ENCODE measurements around the gene ARHGAP10. TPM values are rescaled to one million over a fixed set of nuclear protein-coding genes. Genes with fewer than 3 reads are reported as not detected.

ARHGAP10 gene
- total RNA-seq, 4 donors from 2014 or later = 131 to 217 (median 206) TPM

- DNase-seq (ENCODE audit: low spot score in 2 of 2) = no peak
- no peak overlapping the region for H3K4me3 ChIP-seq
- no peak for TF ChIP-seq POLR2A (IDR thresholded peaks at IDR 0.05)
- TF ChIP-seq EP300 (IDR thresholded peaks at IDR 0.05) = no peak
- no peak for TF ChIP-seq CTCF (IDR thresholded peaks at IDR 0.05)
- no peak overlapping the region for H3K27ac ChIP-seq
- peaks cover 0 to 55% (median 0%) of the 10 kb centered on the region in 3 donors for H3K36me3 ChIP-seq
- WGBS, 2 donors = 74 to 76% methylated on average over 3 of the region's 3 CpGs
- no peaks in the 10 kb centered on the region for H3K27me3 ChIP-seq
- no peaks in the 10 kb centered on the region for H3K9me3 ChIP-seq
- H3K4me1 ChIP-seq = peaks cover 0 to 33% (median 2%) of the 10 kb centered on the region in 4 donors
Measured at GRCh38 chr4:147943159-147943638, 211.3 kb downstream of the ARHGAP10 start.

- H3K9me3 ChIP-seq = no peaks in the 10 kb centered on the region
- H3K4me3 ChIP-seq = no peak overlapping the region
- TF ChIP-seq POLR2A (IDR thresholded peaks at IDR 0.05) = no peak
- TF ChIP-seq EP300 (IDR thresholded peaks at IDR 0.05) = no peak
- no peak for TF ChIP-seq CTCF (IDR thresholded peaks at IDR 0.05)
- H3K27ac ChIP-seq = no peak overlapping the region
- peaks cover 0 to 33% (median 2%) of the 10 kb centered on the region in 4 donors for H3K4me1 ChIP-seq
- DNase-seq (ENCODE audit: low spot score in 2 of 2) = no peak
- WGBS, 2 donors = 83 to 88% methylated on average over 1 of the region's 1 CpG
- H3K36me3 ChIP-seq = peaks cover 0 to 65% (median 0%) of the 10 kb centered on the region in 3 donors
- H3K27me3 ChIP-seq = no peaks in the 10 kb centered on the region
Measured at GRCh38 chr4:147944249-147944648, 212.4 kb downstream of the ARHGAP10 start.

- Histone ChIP-seq H3K4me3 (no peak overlapping the region), H3K9me3 (no peaks in the 10 kb centered on the region), H3K36me3 (peaks cover 0 to 68% (median 0%) of the 10 kb centered on the region in 3 donors), H3K27ac (no peak overlapping the region), H3K4me1 (peaks cover 0 to 31% (median 2%) of the 10 kb centered on the region in 4 donors), H3K27me3 (no peaks in the 10 kb centered on the region)
- DNase-seq (ENCODE audit: low spot score in 2 of 2) = no peak
- no peak for TF ChIP-seq CTCF (IDR thresholded peaks at IDR 0.05)
- TF ChIP-seq POLR2A (IDR thresholded peaks at IDR 0.05) = no peak
- TF ChIP-seq EP300 (IDR thresholded peaks at IDR 0.05) = no peak
- WGBS, 2 donors = 92 to 94% methylated on average over 10 of the region's 10 CpGs
Measured at GRCh38 chr4:147944670-147945260, 212.9 kb downstream of the ARHGAP10 start.

GRCh38 chr4:147948336-147948735 lies 216.4 kb downstream of the ARHGAP10 start:
- H3K4me1 ChIP-seq = peaks cover 0 to 4% (median 0%) of the 10 kb centered on the region in 4 donors
- H3K9me3 ChIP-seq = peaks cover 0 to 7% (median 0%) of the 10 kb centered on the region in 4 donors
- DNase-seq (ENCODE audit: low spot score in 2 of 2) = no peak
- H3K4me3 ChIP-seq = no peak overlapping the region
- WGBS, 2 donors = 91 to 97% methylated on average over 5 of the region's 5 CpGs
- peaks cover 0 to 86% (median 0%) of the 10 kb centered on the region in 3 donors for H3K36me3 ChIP-seq
- no peak overlapping the region for H3K27ac ChIP-seq
- H3K27me3 ChIP-seq = no peaks in the 10 kb centered on the region
- TF ChIP-seq POLR2A (IDR thresholded peaks at IDR 0.05) = no peak

- 94 to 100% methylated on average over 1 of the region's 1 CpG for WGBS, 2 donors
- Histone ChIP-seq H3K27me3 (no peaks in the 10 kb centered on the region), H3K36me3 (peaks cover 0 to 82% (median 0%) of the 10 kb centered on the region in 3 donors), H3K9me3 (peaks cover 0 to 8% (median 0%) of the 10 kb centered on the region in 4 donors), H3K27ac (no peak overlapping the region), H3K4me1 (peaks cover 0 to 5% (median 0%) of the 10 kb centered on the region in 4 donors), H3K4me3 (no peak overlapping the region)
- DNase-seq (ENCODE audit: low spot score in 2 of 2) = no peak
- TF ChIP-seq POLR2A (IDR thresholded peaks at IDR 0.05) (no peak), EP300 (IDR thresholded peaks at IDR 0.05) (no peak), CTCF (IDR thresholded peaks at IDR 0.05) (no peak)
Measured at GRCh38 chr4:147950261-147950660, 218.4 kb downstream of the ARHGAP10 start.
